GM12878 (cell line): ENCODE data around the gene TK1. TPM values are rescaled to one million over a fixed set of nuclear protein-coding genes. Genes with fewer than 3 reads are reported as not detected.

Experiments
- EP300 ChIP-seq, 2 experiments: fragments of 150-350 bp in 1 of 2; IDR thresholded peaks; 2 replicates each; pipeline ENCODE4 v1.6.1; 2011 to 2012; ENCODE audit warnings: low read depth in 2 of 2, low read length in 2 of 2, borderline replicate concordance in 1 of 2, improper control_type of control experiment in 1 of 2, inconsistent platforms in 1 of 2; ENCODE audit not compliant: control insufficient read depth in 1 of 2
- FOS ChIP-seq: IDR thresholded peaks from 3 replicates; pipeline ENCODE4 v1.6.1; 2011; ENCODE audit warnings: borderline replicate concordance; ENCODE audit not compliant: insufficient read length; ENCODE audit errors: extremely low read depth
- FOXM1 ChIP-seq: IDR thresholded peaks from 2 replicates; pipeline ENCODE4 v1.6.1; 2012; ENCODE audit warnings: low read depth, mild to moderate bottlenecking, inconsistent platforms, low read length, moderate library complexity
- HDGF ChIP-seq: fragments of 450-650 bp; IDR thresholded peaks from 2 replicates; pipeline ENCODE4 v1.6.1; 2016; ENCODE audit warnings: antibody characterized with exemption
- JUND ChIP-seq: IDR thresholded peaks from 2 replicates; pipeline ENCODE4 v1.6.1; 2012; ENCODE audit warnings: low read depth, mild to moderate bottlenecking, low read length, improper control_type of control experiment, moderate library complexity
- KLF5 ChIP-seq: fragments of 450-650 bp; IDR thresholded peaks from 2 replicates; pipeline ENCODE4 v1.6.1; 2014; ENCODE audit warnings: mild to moderate bottlenecking; ENCODE audit not compliant: partially characterized antibody
- MEF2A ChIP-seq: IDR thresholded peaks from 2 replicates; pipeline ENCODE4 v1.6.1; 2011; ENCODE audit warnings: low read depth, mild to moderate bottlenecking, low read length, moderate library complexity; ENCODE audit not compliant: insufficient read depth
- MTA3 ChIP-seq: IDR thresholded peaks from 2 replicates; pipeline ENCODE4 v1.6.1; 2012; ENCODE audit warnings: low read length, inconsistent platforms, borderline replicate concordance
- RCOR1 ChIP-seq: conservative IDR thresholded peaks from 2 replicates; pipeline ENCODE4 v1.6.1; 2012; ENCODE audit warnings: low read depth, low read length, improper control_type of control experiment
- SIN3A ChIP-seq: IDR thresholded peaks from 2 replicates; pipeline ENCODE4 v1.6.1; 2012; ENCODE audit warnings: low read depth, low read length, improper control_type of control experiment
- SMC3 ChIP-seq: IDR thresholded peaks from 2 replicates; pipeline ENCODE4 v1.6.1; 2011; ENCODE audit warnings: low read length, improper control_type of control experiment, borderline replicate concordance
- SREBF1 ChIP-seq: IDR thresholded peaks from 2 replicates; pipeline ENCODE4 v1.6.1; 2012; ENCODE audit warnings: mild to moderate bottlenecking, low read length
- STAT1 ChIP-seq: fragments of 450-650 bp; conservative IDR thresholded peaks from 2 replicates; pipeline ENCODE4 v1.6.1; 2014; ENCODE audit warnings: antibody characterized with exemption, mild to moderate bottlenecking
- SUPT20H ChIP-seq: IDR thresholded peaks from 2 replicates; pipeline ENCODE4 v1.6.1; 2011; ENCODE audit warnings: low read depth, mild to moderate bottlenecking, low read length, moderate library complexity, borderline replicate concordance; ENCODE audit not compliant: control insufficient read depth
- YBX1 ChIP-seq: fragments of 450-650 bp; IDR thresholded peaks from 2 replicates; pipeline ENCODE4 v1.6.1; 2016; ENCODE audit warnings: antibody characterized with exemption
- ZNF384 ChIP-seq: IDR thresholded peaks from 2 replicates; pipeline ENCODE4 v1.6.1; 2012; ENCODE audit warnings: low read depth, mild to moderate bottlenecking, low read length, improper control_type of control experiment, borderline replicate concordance
- polyA plus RNA-seq, 11 experiments: library from polyadenylated mRNA; depleted of rRNA in 4 of 11; unstranded in 6 of 11; stranded (reverse) in 5 of 11; fragments of >200 nt; fragmentation: Nextera tagmentation in 4 of 11; fragmentation: Illumina TruSeq in 1 of 11; extraction: Ambion mirVana in 4 of 11; extraction: Trizol in 1 of 11; gene quantifications; 1 replicate in 1 of 11; 2 replicates in 10 of 11; pipeline versions ENCODE4 v1.2.1 to v1.2.3, GENCODE V29; 2011 to 2016; ENCODE audit warnings: inconsistent platforms in 2 of 11, missing spikeins in 2 of 11, low read depth in 1 of 11
- total RNA-seq, 4 experiments: library from RNA; depleted of rRNA in 3 of 4; stranded (reverse); fragments of >200 nt in 3 of 4; fragmentation: Illumina TruSeq in 1 of 4; extraction: Trizol in 1 of 4; gene quantifications; 2 replicates each; pipeline versions ENCODE4 v1.2.1 to v1.2.3, GENCODE V29; 2013 to 2021
- TF ChIP-seq, protein P1 (sequence below): fragments of 450-650 bp; IDR thresholded peaks from 2 replicates; pipeline ENCODE4 v1.6.1; 2018; ENCODE audit warnings: borderline replicate concordance, mild to moderate bottlenecking; ENCODE audit not compliant: partially characterized antibody
- TF ChIP-seq, protein P2 (sequence below): fragments of 150-350 bp; IDR thresholded peaks from 2 replicates; pipeline ENCODE4 v1.6.1; 2016; ENCODE audit warnings: low read depth, low read length
- TF ChIP-seq, protein P3 (sequence below): fragments of 450-650 bp; IDR thresholded peaks from 2 replicates; pipeline ENCODE4 v1.6.1; 2016; ENCODE audit warnings: mild to moderate bottlenecking
- TF ChIP-seq, protein P4 (sequence below): fragments of 450-650 bp; IDR thresholded peaks from 2 replicates; pipeline ENCODE4 v1.6.1; 2014; ENCODE audit warnings: mild to moderate bottlenecking

TK1 gene
- total and polyA plus RNA-seq, 10 of the 15 experiments (the other 5 are each of a cell fraction or from before 2014, with no cell fraction given) = 4.6 to 175 (median 77.9) TPM

DNA sequence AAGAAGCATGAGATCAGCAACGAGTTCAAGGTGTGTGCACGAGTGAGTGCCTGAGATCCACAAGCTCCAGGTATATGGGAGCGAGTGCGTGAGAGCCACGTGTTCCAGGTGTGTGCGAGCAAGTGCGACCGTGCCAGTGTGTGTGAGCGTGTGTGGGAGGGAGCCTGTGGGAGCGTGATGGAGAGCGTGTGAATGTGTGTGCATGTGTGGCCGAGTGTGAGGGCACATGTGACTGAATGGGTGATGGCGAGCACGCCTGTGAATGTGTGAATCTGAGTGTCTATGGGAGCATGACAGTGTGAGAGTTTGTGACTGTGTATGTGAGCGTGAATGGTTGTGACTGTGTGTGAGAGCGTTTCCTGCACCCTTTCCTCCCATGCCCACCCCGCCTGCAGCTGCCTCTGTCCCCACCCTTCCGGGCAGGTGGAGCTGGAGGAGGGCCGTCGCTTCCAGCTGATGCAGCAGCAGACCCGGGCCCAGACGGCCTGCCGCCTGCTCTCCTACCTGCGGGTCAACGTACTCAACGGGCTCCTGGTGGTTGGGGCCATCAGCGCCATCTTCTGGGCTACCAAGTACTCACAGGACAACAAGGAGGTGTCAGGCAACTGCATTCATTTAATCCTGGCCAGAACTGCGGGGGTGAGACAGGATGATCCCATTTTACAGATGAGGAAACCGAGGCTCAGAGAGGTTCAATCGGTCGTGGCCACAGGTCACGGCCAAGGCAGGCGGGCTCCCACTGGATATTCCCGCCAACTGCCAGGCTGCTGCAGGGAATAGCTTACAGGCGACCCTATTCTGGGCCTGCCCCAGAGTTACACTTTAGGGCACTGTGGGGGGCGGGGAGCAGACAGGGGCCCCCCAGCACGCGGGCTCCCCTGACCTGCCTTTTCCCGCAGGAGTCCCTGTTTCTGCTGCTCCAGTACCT is 52.6 kb downstream of the TK1 start (continued):
- TF ChIP-seq, protein P1, sequence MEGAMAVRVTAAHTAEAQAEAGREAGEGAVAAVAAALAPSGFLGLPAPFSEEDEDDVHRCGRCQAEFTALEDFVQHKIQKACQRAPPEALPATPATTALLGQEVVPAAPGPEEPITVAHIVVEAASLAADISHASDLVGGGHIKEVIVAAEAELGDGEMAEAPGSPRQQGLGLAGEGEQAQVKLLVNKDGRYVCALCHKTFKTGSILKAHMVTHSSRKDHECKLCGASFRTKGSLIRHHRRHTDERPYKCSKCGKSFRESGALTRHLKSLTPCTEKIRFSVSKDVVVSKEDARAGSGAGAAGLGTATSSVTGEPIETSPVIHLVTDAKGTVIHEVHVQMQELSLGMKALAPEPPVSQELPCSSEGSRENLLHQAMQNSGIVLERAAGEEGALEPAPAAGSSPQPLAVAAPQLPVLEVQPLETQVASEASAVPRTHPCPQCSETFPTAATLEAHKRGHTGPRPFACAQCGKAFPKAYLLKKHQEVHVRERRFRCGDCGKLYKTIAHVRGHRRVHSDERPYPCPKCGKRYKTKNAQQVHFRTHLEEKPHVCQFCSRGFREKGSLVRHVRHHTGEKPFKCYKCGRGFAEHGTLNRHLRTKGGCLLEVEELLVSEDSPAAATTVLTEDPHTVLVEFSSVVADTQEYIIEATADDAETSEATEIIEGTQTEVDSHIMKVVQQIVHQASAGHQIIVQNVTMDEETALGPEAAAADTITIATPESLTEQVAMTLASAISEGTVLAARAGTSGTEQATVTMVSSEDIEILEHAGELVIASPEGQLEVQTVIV = peak; percentile 15
- no peak for TF ChIP-seq FOXM1
- TF ChIP-seq SREBF1 = no peak
- no peak for TF ChIP-seq MTA3
- TF ChIP-seq JUND = no peak
- peak in 1 of 2 experiments; percentile 58; a peak in 1 of 4 replicates for TF ChIP-seq EP300 (IDR thresholded peaks at IDR 0.05; ENCODE audit: borderline replicate concordance in 1 of 2, control insufficient read depth in 1 of 2, low read depth in 2 of 2, low read length in 2 of 2)
- no peak for TF ChIP-seq SUPT20H
- TF ChIP-seq FOS = no peak
- TF ChIP-seq SMC3 = peak; percentile 73
- TF ChIP-seq HDGF = peak; percentile 100
- no peak for TF ChIP-seq RCOR1
- no peak for TF ChIP-seq KLF5
- no peak for TF ChIP-seq ZNF384
- TF ChIP-seq MEF2A = no peak
- TF ChIP-seq, protein P2, sequence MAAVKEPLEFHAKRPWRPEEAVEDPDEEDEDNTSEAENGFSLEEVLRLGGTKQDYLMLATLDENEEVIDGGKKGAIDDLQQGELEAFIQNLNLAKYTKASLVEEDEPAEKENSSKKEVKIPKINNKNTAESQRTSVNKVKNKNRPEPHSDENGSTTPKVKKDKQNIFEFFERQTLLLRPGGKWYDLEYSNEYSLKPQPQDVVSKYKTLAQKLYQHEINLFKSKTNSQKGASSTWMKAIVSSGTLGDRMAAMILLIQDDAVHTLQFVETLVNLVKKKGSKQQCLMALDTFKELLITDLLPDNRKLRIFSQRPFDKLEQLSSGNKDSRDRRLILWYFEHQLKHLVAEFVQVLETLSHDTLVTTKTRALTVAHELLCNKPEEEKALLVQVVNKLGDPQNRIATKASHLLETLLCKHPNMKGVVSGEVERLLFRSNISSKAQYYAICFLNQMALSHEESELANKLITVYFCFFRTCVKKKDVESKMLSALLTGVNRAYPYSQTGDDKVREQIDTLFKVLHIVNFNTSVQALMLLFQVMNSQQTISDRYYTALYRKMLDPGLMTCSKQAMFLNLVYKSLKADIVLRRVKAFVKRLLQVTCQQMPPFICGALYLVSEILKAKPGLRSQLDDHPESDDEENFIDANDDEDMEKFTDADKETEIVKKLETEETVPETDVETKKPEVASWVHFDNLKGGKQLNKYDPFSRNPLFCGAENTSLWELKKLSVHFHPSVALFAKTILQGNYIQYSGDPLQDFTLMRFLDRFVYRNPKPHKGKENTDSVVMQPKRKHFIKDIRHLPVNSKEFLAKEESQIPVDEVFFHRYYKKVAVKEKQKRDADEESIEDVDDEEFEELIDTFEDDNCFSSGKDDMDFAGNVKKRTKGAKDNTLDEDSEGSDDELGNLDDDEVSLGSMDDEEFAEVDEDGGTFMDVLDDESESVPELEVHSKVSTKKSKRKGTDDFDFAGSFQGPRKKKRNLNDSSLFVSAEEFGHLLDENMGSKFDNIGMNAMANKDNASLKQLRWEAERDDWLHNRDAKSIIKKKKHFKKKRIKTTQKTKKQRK = no peak
- TF ChIP-seq, protein P3, sequence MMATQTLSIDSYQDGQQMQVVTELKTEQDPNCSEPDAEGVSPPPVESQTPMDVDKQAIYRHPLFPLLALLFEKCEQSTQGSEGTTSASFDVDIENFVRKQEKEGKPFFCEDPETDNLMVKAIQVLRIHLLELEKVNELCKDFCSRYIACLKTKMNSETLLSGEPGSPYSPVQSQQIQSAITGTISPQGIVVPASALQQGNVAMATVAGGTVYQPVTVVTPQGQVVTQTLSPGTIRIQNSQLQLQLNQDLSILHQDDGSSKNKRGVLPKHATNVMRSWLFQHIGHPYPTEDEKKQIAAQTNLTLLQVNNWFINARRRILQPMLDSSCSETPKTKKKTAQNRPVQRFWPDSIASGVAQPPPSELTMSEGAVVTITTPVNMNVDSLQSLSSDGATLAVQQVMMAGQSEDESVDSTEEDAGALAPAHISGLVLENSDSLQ = no peak
- TF ChIP-seq YBX1 = no peak
- peak; percentile 63; the same call in 1 of the 2 replicates for TF ChIP-seq SIN3A
- no peak for TF ChIP-seq STAT1
- TF ChIP-seq, protein P4, sequence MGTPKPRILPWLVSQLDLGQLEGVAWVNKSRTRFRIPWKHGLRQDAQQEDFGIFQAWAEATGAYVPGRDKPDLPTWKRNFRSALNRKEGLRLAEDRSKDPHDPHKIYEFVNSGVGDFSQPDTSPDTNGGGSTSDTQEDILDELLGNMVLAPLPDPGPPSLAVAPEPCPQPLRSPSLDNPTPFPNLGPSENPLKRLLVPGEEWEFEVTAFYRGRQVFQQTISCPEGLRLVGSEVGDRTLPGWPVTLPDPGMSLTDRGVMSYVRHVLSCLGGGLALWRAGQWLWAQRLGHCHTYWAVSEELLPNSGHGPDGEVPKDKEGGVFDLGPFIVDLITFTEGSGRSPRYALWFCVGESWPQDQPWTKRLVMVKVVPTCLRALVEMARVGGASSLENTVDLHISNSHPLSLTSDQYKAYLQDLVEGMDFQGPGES = no peak
